Keratinocyte (primary cell): ENCODE results near the gene AOAH. TPM values are rescaled to one million over a fixed set of nuclear protein-coding genes. Genes with fewer than 3 reads are reported as not detected.

Experiments used
- DNase-seq: peaks from one replicate; pipeline ENCODE4 v3.0.0-alpha.2; 2011; ENCODE audit warnings: low read depth, missing footprints, low spot score
- FAIRE-seq: peaks from 2 replicates; lab custom pipeline; 2011; peaks lifted over from hg19 to GRCh38; lab: Jason Lieb, UNC
- H2AFZ ChIP-seq: 2 replicates; pipeline ENCODE4 v1.6.0; 2012; ENCODE audit warnings: low read length, control low read depth, inconsistent platforms; ENCODE audit not compliant: control insufficient read depth
- H3K27ac ChIP-seq: 2 replicates; pipeline ENCODE4 v1.5.1; 2011; ENCODE audit warnings: low read length; ENCODE audit not compliant: control insufficient read depth, insufficient read depth
- H3K27me3 ChIP-seq: 3 replicates; pipeline ENCODE4 v1.6.0; 2011; ENCODE audit warnings: low read length; ENCODE audit not compliant: control insufficient read depth, insufficient read depth; ENCODE audit errors: extremely low read depth
- H3K36me3 ChIP-seq, 2 experiments: 2 replicates in 1 of 2; 3 replicates in 1 of 2; pipeline ENCODE4 v1.5.1; 2011; ENCODE audit warnings: low read length in 2 of 2, mild to moderate bottlenecking in 1 of 2; ENCODE audit not compliant: control insufficient read depth in 2 of 2, insufficient read depth in 2 of 2; ENCODE audit errors: extremely low read depth in 1 of 2
- H3K4me1 ChIP-seq: 3 replicates; pipeline ENCODE4 v1.5.1; 2011; ENCODE audit warnings: low read length; ENCODE audit not compliant: control insufficient read depth, insufficient read depth; ENCODE audit errors: extremely low read depth
- H3K4me2 ChIP-seq: 3 replicates; pipeline ENCODE4 v1.6.0; 2011; ENCODE audit warnings: low read depth, low read length; ENCODE audit not compliant: control insufficient read depth, insufficient read depth; ENCODE audit errors: extremely low read depth
- H3K4me3 ChIP-seq, 3 experiments: fragments of 200-600 bp in 1 of 3; sonication (generic) in 1 of 3; 2 replicates in 2 of 3; 3 replicates in 1 of 3; pipeline ENCODE4 v1.5.1; 2011 to 2016; ENCODE audit warnings: low read length in 3 of 3, mild to moderate bottlenecking in 3 of 3, control low read depth in 2 of 3, inconsistent platforms in 1 of 3, low read depth in 1 of 3, mixed read lengths in 1 of 3, mixed run types in 1 of 3, moderate library complexity in 1 of 3; ENCODE audit not compliant: control insufficient read depth in 2 of 3, insufficient read depth in 2 of 3; ENCODE audit errors: extremely low read depth in 1 of 3
- H3K79me2 ChIP-seq: 2 replicates; pipeline ENCODE4 v1.6.0; 2012; ENCODE audit warnings: low read length; ENCODE audit not compliant: control insufficient read depth, insufficient read depth
- H3K9ac ChIP-seq: 3 replicates; pipeline ENCODE4 v1.6.0; 2011; ENCODE audit warnings: low read length; ENCODE audit not compliant: control insufficient read depth, insufficient read depth; ENCODE audit errors: extremely low read depth
- H3K9me1 ChIP-seq: 3 replicates; pipeline ENCODE4 v1.6.0; 2011; ENCODE audit warnings: low read length; ENCODE audit not compliant: control insufficient read depth, insufficient read depth; ENCODE audit errors: extremely low read depth
- H3K9me3 ChIP-seq: 2 replicates; pipeline ENCODE4 v1.5.1; 2012; ENCODE audit warnings: low read depth, low read length; ENCODE audit not compliant: control insufficient read depth
- H4K20me1 ChIP-seq: 3 replicates; pipeline ENCODE4 v1.6.0; 2011; ENCODE audit warnings: low read length; ENCODE audit not compliant: control insufficient read depth, insufficient read depth; ENCODE audit errors: extremely low read depth
- EZH2 ChIP-seq: IDR thresholded peaks from one replicate; pipeline ENCODE4 v1.6.1; 2012; ENCODE audit warnings: inconsistent platforms, mild to moderate bottlenecking, low read length, moderate library complexity
- dilution Hi-C: fragments of 300-500 bp; cut with MboI; formaldehyde crosslinking; loops from one replicate; pipeline ENCODE4 v1.7.0; 2020; ENCODE audit warnings: low sequenced_read_pairs; ENCODE audit not compliant: extremely low pct_ligation_motif_present
- polyA plus RNA-seq, 5 experiments: library from polyadenylated mRNA; depleted of rRNA in 3 of 5; stranded (reverse) in 3 of 5; stranded (forward) in 1 of 5; unstranded in 1 of 5; fragments of >200 nt; gene quantifications; 1 replicate in 1 of 5; 2 replicates in 3 of 5; 3 replicates in 1 of 5; pipeline versions ENCODE4 v1.2.1 to v1.2.3, GENCODE V29; 2011 to 2012; ENCODE audit warnings: missing spikeins in 2 of 5, low read depth in 1 of 5, low replicate concordance in 1 of 5
- TF ChIP-seq, protein P1 (sequence below), 3 experiments: IDR thresholded peaks in 1 of 3; conservative IDR thresholded peaks in 1 of 3; optimal IDR thresholded peaks in 1 of 3; 2 replicates in 2 of 3; 3 replicates in 1 of 3; pipeline versions ENCODE3 to v1.5.1; 2011; ENCODE audit warnings: low read length in 3 of 3, mild to moderate bottlenecking in 3 of 3, moderate library complexity in 2 of 3, control low read depth in 1 of 3, inconsistent platforms in 1 of 3; ENCODE audit not compliant: insufficient read depth in 2 of 3; ENCODE audit errors: extremely low read depth in 1 of 3

The AOAH gene
- polyA plus RNA-seq, 1 donor (not counting 4 experiments of a cell fraction or from before 2014, with no cell fraction given) = 0.43 TPM

DNA sequence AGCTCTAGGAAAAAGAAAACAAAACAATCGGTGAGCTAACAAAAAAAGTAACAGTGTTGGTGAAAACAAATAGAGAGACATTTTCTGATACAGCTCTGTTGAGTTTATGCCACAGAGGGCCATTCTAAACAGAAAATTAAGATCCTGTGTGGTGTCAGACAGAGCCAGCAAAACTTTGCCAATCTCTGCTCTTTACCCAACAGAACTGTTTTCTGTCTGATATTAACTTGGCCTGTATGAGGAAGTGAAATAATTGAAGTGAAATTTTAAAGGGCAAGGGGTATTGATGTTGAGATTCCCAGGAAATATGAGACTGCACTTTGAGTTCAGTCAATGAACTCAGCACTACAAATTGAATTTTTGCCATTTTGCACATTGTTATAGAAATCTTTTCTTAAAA is 101.0 kb downstream of the AOAH start:
- Histone ChIP-seq H3K79me2 (no peaks in the 10 kb centered on the region), H3K9me3 (no peaks in the 10 kb centered on the region), H4K20me1 (no peaks in the 10 kb centered on the region), H3K4me3 (no peak overlapping the region), H3K9ac (no peak overlapping the region), H3K27ac (no peak overlapping the region), H3K4me2 (no peak overlapping the region), H3K27me3 (peaks cover 4% of the 10 kb centered on the region), H3K4me1 (no peaks in the 10 kb centered on the region), H3K9me1 (no peaks in the 10 kb centered on the region), H3K36me3 (no peaks in the 10 kb centered on the region), H2AFZ (no peak overlapping the region)
- TF ChIP-seq, protein P1, sequence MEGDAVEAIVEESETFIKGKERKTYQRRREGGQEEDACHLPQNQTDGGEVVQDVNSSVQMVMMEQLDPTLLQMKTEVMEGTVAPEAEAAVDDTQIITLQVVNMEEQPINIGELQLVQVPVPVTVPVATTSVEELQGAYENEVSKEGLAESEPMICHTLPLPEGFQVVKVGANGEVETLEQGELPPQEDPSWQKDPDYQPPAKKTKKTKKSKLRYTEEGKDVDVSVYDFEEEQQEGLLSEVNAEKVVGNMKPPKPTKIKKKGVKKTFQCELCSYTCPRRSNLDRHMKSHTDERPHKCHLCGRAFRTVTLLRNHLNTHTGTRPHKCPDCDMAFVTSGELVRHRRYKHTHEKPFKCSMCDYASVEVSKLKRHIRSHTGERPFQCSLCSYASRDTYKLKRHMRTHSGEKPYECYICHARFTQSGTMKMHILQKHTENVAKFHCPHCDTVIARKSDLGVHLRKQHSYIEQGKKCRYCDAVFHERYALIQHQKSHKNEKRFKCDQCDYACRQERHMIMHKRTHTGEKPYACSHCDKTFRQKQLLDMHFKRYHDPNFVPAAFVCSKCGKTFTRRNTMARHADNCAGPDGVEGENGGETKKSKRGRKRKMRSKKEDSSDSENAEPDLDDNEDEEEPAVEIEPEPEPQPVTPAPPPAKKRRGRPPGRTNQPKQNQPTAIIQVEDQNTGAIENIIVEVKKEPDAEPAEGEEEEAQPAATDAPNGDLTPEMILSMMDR (optimal IDR thresholded peaks at IDR 0.05 in 1 of 3, IDR thresholded peaks at IDR 0.05 in 1 of 3, conservative IDR thresholded peaks at IDR 0.05 in 1 of 3; ENCODE audit: extremely low read depth in 1 of 3, insufficient read depth in 2 of 3, low read length in 3 of 3) = no peak
- TF ChIP-seq EZH2 = no peak
- FAIRE-seq (no peak), DNase-seq (no peak)
- dilution Hi-C loops = no loop called here

DNA sequence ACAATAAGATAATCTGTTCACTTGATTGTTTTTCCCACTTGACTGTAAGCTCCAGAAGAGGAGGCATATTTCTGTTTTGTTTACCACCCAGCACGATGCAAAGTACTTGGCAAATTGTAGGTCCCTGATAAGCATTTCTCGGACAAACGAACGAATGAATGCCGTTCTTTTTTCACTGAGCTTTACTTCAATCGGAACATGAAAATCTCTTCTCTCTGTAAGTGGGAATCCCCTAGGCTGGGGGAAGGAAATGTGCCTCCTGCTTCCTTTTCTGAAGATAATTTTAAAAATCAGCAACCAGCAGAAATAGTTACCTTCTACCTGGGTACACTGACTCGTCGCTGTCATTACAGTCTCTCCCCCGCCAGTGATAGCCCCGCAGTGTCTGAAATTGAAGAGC is 102.9 kb downstream of the AOAH start:
- H3K27ac ChIP-seq = no peak overlapping the region
- H3K79me2 ChIP-seq = no peaks in the 10 kb centered on the region
- H2AFZ ChIP-seq = no peak overlapping the region
- H3K9me1 ChIP-seq = no peaks in the 10 kb centered on the region
- TF ChIP-seq EZH2 = no peak
- TF ChIP-seq, protein P1 (optimal IDR thresholded peaks at IDR 0.05 in 1 of 3, IDR thresholded peaks at IDR 0.05 in 1 of 3, conservative IDR thresholded peaks at IDR 0.05 in 1 of 3; ENCODE audit: extremely low read depth in 1 of 3, insufficient read depth in 2 of 3, low read length in 3 of 3) = no peak
- no peak for FAIRE-seq
- DNase-seq = no peak
- H3K4me1 ChIP-seq = no peaks in the 10 kb centered on the region
- dilution Hi-C loops = no loop called here
- H4K20me1 ChIP-seq = no peaks in the 10 kb centered on the region
- H3K4me3 ChIP-seq = no peak overlapping the region
- no peaks in the 10 kb centered on the region for H3K9me3 ChIP-seq
- H3K4me2 ChIP-seq = no peak overlapping the region
- H3K27me3 ChIP-seq = no peaks in the 10 kb centered on the region
- H3K9ac ChIP-seq = no peak overlapping the region
- no peaks in the 10 kb centered on the region for H3K36me3 ChIP-seq
